NB4 (cell line): ENCODE measurements around the gene LDLRAD3.

Source experiments
- MAX ChIP-seq: IDR thresholded peaks from 2 replicates; pipeline ENCODE4 v1.6.1; 2011; ENCODE audit warnings: low read depth, low read length
- TF ChIP-seq, protein P1 (sequence below): IDR thresholded peaks from one replicate; pipeline ENCODE4 v1.5.1; 2012; ENCODE audit warnings: low read depth, low read length

- TF ChIP-seq, protein P1, sequence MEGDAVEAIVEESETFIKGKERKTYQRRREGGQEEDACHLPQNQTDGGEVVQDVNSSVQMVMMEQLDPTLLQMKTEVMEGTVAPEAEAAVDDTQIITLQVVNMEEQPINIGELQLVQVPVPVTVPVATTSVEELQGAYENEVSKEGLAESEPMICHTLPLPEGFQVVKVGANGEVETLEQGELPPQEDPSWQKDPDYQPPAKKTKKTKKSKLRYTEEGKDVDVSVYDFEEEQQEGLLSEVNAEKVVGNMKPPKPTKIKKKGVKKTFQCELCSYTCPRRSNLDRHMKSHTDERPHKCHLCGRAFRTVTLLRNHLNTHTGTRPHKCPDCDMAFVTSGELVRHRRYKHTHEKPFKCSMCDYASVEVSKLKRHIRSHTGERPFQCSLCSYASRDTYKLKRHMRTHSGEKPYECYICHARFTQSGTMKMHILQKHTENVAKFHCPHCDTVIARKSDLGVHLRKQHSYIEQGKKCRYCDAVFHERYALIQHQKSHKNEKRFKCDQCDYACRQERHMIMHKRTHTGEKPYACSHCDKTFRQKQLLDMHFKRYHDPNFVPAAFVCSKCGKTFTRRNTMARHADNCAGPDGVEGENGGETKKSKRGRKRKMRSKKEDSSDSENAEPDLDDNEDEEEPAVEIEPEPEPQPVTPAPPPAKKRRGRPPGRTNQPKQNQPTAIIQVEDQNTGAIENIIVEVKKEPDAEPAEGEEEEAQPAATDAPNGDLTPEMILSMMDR, result no peak
- no peak for TF ChIP-seq MAX
Observed at GRCh38 chr11:36057379-36058042, 113.6 kb downstream of the LDLRAD3 start.
